ENCODE measurements around the gene FBN2. TPM values are rescaled to one million over a fixed set of nuclear protein-coding genes. Genes with fewer than 3 reads are reported as not detected.

FBN2 gene
- total RNA-seq, 4 donors from 2014 or later: 0.40 to 3.3 (median 0.99) TPM

- no peak overlapping the region for H3K27ac ChIP-seq
- DNase-seq: no peak
- no peaks in the 10 kb centered on the region for H3K9me3 ChIP-seq
- no peaks in the 10 kb centered on the region for H3K27me3 ChIP-seq
- no peak overlapping the region for H3K4me3 ChIP-seq
- TF ChIP-seq POLR2A (IDR thresholded peaks at IDR 0.05) (no peak), CTCF (IDR thresholded peaks at IDR 0.05) (no peak)
- no peaks in the 10 kb centered on the region for H3K4me1 ChIP-seq
- H3K36me3 ChIP-seq: no peaks in the 10 kb centered on the region
Observed at GRCh38 chr5:128432913-128433440, 105.1 kb downstream of the FBN2 start.

GRCh38 chr5:128427921-128428320 is 110.1 kb downstream of the FBN2 start:
- Histone ChIP-seq H3K4me3 (no peak overlapping the region), H3K27me3 (no peaks in the 10 kb centered on the region), H3K4me1 (no peaks in the 10 kb centered on the region), H3K27ac (no peak overlapping the region), H3K9me3 (no peaks in the 10 kb centered on the region), H3K36me3 (no peaks in the 10 kb centered on the region)
- no peak for DNase-seq
- TF ChIP-seq POLR2A (IDR thresholded peaks at IDR 0.05): no peak
- no peak for TF ChIP-seq CTCF (IDR thresholded peaks at IDR 0.05)

- no peak overlapping the region for H3K27ac ChIP-seq
- no peak for DNase-seq
- no peaks in the 10 kb centered on the region for H3K9me3 ChIP-seq
- H3K36me3 ChIP-seq: no peaks in the 10 kb centered on the region
- no peaks in the 10 kb centered on the region for H3K4me1 ChIP-seq
- no peaks in the 10 kb centered on the region for H3K27me3 ChIP-seq
- no peak for TF ChIP-seq CTCF (IDR thresholded peaks at IDR 0.05)
- no peak for TF ChIP-seq POLR2A (IDR thresholded peaks at IDR 0.05)
- no peak overlapping the region for H3K4me3 ChIP-seq
Observed at GRCh38 chr5:128426090-128426534, 111.9 kb downstream of the FBN2 start.

- TF ChIP-seq POLR2A (IDR thresholded peaks at IDR 0.05): no peak
- no peak for TF ChIP-seq CTCF (IDR thresholded peaks at IDR 0.05)
- no peaks in the 10 kb centered on the region for H3K27me3 ChIP-seq
- H3K36me3 ChIP-seq: no peaks in the 10 kb centered on the region
- H3K9me3 ChIP-seq: no peaks in the 10 kb centered on the region
- H3K4me3 ChIP-seq: no peak overlapping the region
- no peak for DNase-seq
- no peaks in the 10 kb centered on the region for H3K4me1 ChIP-seq
- no peak overlapping the region for H3K27ac ChIP-seq
Observed at GRCh38 chr5:128424646-128425045, 113.4 kb downstream of the FBN2 start.

- Histone ChIP-seq H3K4me3 (no peak overlapping the region), H3K27me3 (no peaks in the 10 kb centered on the region), H3K4me1 (no peaks in the 10 kb centered on the region), H3K9me3 (no peaks in the 10 kb centered on the region), H3K27ac (no peak overlapping the region), H3K36me3 (no peaks in the 10 kb centered on the region)
- no peak for TF ChIP-seq CTCF (IDR thresholded peaks at IDR 0.05)
- no peak for TF ChIP-seq POLR2A (IDR thresholded peaks at IDR 0.05)
- DNase-seq: no peak
Observed at GRCh38 chr5:128422612-128423011, 115.4 kb downstream of the FBN2 start.

GRCh38 chr5:128414469-128414868 is 123.6 kb downstream of the FBN2 start:
- no peak for DNase-seq
- Histone ChIP-seq H3K9me3 (no peaks in the 10 kb centered on the region), H3K4me3 (no peak overlapping the region), H3K36me3 (no peaks in the 10 kb centered on the region), H3K27me3 (no peaks in the 10 kb centered on the region), H3K4me1 (no peaks in the 10 kb centered on the region), H3K27ac (no peak overlapping the region)
- no peak for TF ChIP-seq POLR2A (IDR thresholded peaks at IDR 0.05)
- no peak for TF ChIP-seq CTCF (IDR thresholded peaks at IDR 0.05)

All from Peyer's patch (tissue), 4 donors.